ENCODE measurements around the gene RERE. TPM values are rescaled to one million over a fixed set of nuclear protein-coding genes. Genes with fewer than 3 reads are reported as not detected.

Gene RERE
- total and polyA plus RNA-seq, 2 experiments from 2014 or later, result 148 to 170 TPM

- Mint-ChIP-seq H3K4me3 (no peak overlapping the region), H3K36me3 (ENCODE audit: low read depth) (peaks cover 12% of the 10 kb centered on the region), H3K27ac (peak overlapping the region; percentile 51; the same call in 1 of the 2 replicates), H3K9me3 (no peaks in the 10 kb centered on the region; the same call in 2 of the 3 replicates), H3K27me3 (ENCODE audit: insufficient read depth, low read depth, poor library complexity) (peaks cover 6% of the 10 kb centered on the region), H3K4me1 (peaks cover 42% of the 10 kb centered on the region)
- Histone ChIP-seq H3K79me2 (replicated peaks; ENCODE audit: insufficient read depth) (peaks cover 100% of the 10 kb centered on the region), H3K9me2 (ENCODE audit: insufficient read depth) (no peaks in the 10 kb centered on the region), H3K27ac (ENCODE audit: low read depth) (peak overlapping the region; percentile 42), H3K4me2 (no peak overlapping the region), H3K4me1 (ENCODE audit: insufficient read depth) (peaks cover 29% of the 10 kb centered on the region), H3K27me3 (ENCODE audit: insufficient read depth) (no peaks in the 10 kb centered on the region), H3F3A (replicated peaks; ENCODE audit: low read depth) (no peaks in the 10 kb centered on the region), H3K36me3 (ENCODE audit: insufficient read depth) (no peaks in the 10 kb centered on the region), H4K20me1 (replicated peaks; ENCODE audit: insufficient read depth) (peaks cover 31% of the 10 kb centered on the region), H3K4me3 (no peak overlapping the region), H2AFZ (no peak overlapping the region)
- ATAC-seq, result peak; percentile 54
- DNase-seq (ENCODE audit: low spot score), result no peak
- TF ChIP-seq, protein P1, sequence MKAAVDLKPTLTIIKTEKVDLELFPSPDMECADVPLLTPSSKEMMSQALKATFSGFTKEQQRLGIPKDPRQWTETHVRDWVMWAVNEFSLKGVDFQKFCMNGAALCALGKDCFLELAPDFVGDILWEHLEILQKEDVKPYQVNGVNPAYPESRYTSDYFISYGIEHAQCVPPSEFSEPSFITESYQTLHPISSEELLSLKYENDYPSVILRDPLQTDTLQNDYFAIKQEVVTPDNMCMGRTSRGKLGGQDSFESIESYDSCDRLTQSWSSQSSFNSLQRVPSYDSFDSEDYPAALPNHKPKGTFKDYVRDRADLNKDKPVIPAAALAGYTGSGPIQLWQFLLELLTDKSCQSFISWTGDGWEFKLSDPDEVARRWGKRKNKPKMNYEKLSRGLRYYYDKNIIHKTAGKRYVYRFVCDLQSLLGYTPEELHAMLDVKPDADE (IDR thresholded peaks at IDR 0.05), result no peak
- TF ChIP-seq ZNF331 (CRISPR knock-in tag; IDR thresholded peaks at IDR 0.05; ENCODE audit: low read depth) (no peak), CREB1 (CRISPR knock-in tag; IDR thresholded peaks at IDR 0.05; ENCODE audit: low read depth) (no peak), POLR2AphosphoS5 (IDR thresholded peaks at IDR 0.05; ENCODE audit: low read depth) (no peak), STAT1 (IDR thresholded peaks at IDR 0.05; ENCODE audit: unreplicated experiment) (no peak), EZH2 (IDR thresholded peaks at IDR 0.05; ENCODE audit: low read depth, unreplicated experiment) (no peak), JUNB (IDR thresholded peaks at IDR 0.05; ENCODE audit: unreplicated experiment) (no peak), EZH2phosphoT487 (IDR thresholded peaks at IDR 0.05; ENCODE audit: unreplicated experiment) (no peak), NANOG (IDR thresholded peaks at IDR 0.05; ENCODE audit: borderline replicate concordance) (no peak)
- TF ChIP-seq, protein P2, sequence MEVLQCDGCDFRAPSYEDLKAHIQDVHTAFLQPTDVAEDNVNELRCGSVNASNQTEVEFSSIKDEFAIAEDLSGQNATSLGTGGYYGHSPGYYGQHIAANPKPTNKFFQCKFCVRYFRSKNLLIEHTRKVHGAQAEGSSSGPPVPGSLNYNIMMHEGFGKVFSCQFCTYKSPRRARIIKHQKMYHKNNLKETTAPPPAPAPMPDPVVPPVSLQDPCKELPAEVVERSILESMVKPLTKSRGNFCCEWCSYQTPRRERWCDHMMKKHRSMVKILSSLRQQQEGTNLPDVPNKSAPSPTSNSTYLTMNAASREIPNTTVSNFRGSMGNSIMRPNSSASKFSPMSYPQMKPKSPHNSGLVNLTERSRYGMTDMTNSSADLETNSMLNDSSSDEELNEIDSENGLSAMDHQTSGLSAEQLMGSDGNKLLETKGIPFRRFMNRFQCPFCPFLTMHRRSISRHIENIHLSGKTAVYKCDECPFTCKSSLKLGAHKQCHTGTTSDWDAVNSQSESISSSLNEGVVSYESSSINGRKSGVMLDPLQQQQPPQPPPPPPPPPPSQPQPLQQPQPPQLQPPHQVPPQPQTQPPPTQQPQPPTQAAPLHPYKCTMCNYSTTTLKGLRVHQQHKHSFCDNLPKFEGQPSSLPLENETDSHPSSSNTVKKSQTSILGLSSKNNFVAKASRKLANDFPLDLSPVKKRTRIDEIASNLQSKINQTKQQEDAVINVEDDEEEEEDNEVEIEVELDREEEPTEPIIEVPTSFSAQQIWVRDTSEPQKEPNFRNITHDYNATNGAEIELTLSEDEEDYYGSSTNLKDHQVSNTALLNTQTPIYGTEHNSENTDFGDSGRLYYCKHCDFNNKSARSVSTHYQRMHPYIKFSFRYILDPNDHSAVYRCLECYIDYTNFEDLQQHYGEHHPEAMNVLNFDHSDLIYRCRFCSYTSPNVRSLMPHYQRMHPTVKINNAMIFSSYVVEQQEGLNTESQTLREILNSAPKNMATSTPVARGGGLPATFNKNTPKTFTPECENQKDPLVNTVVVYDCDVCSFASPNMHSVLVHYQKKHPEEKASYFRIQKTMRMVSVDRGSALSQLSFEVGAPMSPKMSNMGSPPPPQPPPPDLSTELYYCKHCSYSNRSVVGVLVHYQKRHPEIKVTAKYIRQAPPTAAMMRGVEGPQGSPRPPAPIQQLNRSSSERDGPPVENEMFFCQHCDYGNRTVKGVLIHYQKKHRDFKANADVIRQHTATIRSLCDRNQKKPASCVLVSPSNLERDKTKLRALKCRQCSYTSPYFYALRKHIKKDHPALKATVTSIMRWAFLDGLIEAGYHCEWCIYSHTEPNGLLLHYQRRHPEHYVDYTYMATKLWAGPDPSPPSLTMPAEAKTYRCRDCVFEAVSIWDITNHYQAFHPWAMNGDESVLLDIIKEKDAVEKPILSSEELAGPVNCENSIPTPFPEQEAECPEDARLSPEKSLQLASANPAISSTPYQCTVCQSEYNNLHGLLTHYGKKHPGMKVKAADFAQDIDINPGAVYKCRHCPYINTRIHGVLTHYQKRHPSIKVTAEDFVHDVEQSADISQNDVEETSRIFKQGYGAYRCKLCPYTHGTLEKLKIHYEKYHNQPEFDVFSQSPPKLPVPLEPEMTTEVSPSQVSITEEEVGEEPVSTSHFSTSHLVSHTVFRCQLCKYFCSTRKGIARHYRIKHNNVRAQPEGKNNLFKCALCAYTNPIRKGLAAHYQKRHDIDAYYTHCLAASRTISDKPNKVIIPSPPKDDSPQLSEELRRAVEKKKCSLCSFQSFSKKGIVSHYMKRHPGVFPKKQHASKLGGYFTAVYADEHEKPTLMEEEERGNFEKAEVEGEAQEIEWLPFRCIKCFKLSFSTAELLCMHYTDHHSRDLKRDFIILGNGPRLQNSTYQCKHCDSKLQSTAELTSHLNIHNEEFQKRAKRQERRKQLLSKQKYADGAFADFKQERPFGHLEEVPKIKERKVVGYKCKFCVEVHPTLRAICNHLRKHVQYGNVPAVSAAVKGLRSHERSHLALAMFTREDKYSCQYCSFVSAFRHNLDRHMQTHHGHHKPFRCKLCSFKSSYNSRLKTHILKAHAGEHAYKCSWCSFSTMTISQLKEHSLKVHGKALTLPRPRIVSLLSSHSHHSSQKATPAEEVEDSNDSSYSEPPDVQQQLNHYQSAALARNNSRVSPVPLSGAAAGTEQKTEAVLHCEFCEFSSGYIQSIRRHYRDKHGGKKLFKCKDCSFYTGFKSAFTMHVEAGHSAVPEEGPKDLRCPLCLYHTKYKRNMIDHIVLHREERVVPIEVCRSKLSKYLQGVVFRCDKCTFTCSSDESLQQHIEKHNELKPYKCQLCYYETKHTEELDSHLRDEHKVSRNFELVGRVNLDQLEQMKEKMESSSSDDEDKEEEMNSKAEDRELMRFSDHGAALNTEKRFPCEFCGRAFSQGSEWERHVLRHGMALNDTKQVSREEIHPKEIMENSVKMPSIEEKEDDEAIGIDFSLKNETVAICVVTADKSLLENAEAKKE (CRISPR knock-in tag; IDR thresholded peaks at IDR 0.05), result no peak
- TF ChIP-seq, protein P3, sequence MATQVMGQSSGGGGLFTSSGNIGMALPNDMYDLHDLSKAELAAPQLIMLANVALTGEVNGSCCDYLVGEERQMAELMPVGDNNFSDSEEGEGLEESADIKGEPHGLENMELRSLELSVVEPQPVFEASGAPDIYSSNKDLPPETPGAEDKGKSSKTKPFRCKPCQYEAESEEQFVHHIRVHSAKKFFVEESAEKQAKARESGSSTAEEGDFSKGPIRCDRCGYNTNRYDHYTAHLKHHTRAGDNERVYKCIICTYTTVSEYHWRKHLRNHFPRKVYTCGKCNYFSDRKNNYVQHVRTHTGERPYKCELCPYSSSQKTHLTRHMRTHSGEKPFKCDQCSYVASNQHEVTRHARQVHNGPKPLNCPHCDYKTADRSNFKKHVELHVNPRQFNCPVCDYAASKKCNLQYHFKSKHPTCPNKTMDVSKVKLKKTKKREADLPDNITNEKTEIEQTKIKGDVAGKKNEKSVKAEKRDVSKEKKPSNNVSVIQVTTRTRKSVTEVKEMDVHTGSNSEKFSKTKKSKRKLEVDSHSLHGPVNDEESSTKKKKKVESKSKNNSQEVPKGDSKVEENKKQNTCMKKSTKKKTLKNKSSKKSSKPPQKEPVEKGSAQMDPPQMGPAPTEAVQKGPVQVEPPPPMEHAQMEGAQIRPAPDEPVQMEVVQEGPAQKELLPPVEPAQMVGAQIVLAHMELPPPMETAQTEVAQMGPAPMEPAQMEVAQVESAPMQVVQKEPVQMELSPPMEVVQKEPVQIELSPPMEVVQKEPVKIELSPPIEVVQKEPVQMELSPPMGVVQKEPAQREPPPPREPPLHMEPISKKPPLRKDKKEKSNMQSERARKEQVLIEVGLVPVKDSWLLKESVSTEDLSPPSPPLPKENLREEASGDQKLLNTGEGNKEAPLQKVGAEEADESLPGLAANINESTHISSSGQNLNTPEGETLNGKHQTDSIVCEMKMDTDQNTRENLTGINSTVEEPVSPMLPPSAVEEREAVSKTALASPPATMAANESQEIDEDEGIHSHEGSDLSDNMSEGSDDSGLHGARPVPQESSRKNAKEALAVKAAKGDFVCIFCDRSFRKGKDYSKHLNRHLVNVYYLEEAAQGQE (IDR thresholded peaks at IDR 0.05; ENCODE audit: unreplicated experiment), result no peak
Observed at GRCh38 chr1:8598783-8599182, 218.7 kb downstream of the RERE start.
